ENCODE measurements around the gene SLC35D1. TPM values are rescaled to one million over a fixed set of nuclear protein-coding genes. Genes with fewer than 3 reads are reported as not detected.

Gene SLC35D1
- polyA plus RNA-seq, 6 donors from 2014 or later, result 2.0 to 5.4 (median 4.7) TPM

- Mint-ChIP-seq H3K4me1 (no peaks in the 10 kb centered on the region), H3K9me3 (peaks cover 0 to 10% (median 8%) of the 10 kb centered on the region in 7 donors), H3K4me3 (no peak overlapping the region), H3K27me3 (no peaks in the 10 kb centered on the region), H3K27ac (no peak overlapping the region), H3K36me3 (peaks cover 0 to 7% of the 10 kb centered on the region in 2 donors)
- DNase-seq (no peak), ATAC-seq (ENCODE audit: low read depth in 2 of 2) (no peak)
Observed at GRCh38 chr1:67062412-67062811, 8.5 kb upstream of the SLC35D1 start.

- Mint-ChIP-seq H3K27me3 (no peaks in the 10 kb centered on the region), H3K9me3 (no peaks in the 10 kb centered on the region), H3K4me3 (no peak overlapping the region), H3K27ac (no peak overlapping the region), H3K36me3 (no peaks in the 10 kb centered on the region), H3K4me1 (no peaks in the 10 kb centered on the region)
- DNase-seq, result no peak
- ATAC-seq (ENCODE audit: low read depth in 2 of 2), result no peak
Observed at GRCh38 chr1:67061266-67061665, 7.3 kb upstream of the SLC35D1 start.

DNA sequence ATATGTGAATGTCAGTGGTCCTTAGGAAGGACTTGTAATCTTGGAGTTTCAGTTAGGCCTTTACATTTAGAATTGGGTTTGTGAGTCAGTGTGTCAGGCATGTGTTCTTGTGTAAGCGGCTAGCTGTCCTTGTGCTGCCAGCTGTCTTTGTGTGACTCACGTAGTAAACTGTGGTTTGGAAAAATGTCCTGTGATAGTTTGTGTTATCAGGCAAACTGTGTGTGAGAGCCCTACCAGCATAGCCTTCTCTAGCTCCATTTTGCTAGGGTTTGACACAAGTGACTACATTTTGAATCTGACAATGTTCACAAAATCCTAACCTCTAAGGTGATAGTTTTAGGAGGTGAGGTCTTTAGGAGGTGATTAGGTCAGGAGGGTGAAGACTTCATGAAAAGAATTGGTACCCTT, 6.9 kb upstream of the SLC35D1 start:
- Mint-ChIP-seq H3K36me3 (no peaks in the 10 kb centered on the region), H3K27me3 (no peaks in the 10 kb centered on the region), H3K4me1 (no peaks in the 10 kb centered on the region), H3K27ac (no peak overlapping the region), H3K4me3 (no peak overlapping the region), H3K9me3 (no peaks in the 10 kb centered on the region)
- DNase-seq (no peak), ATAC-seq (ENCODE audit: low read depth in 2 of 2) (no peak)

GRCh38 chr1:67059346-67059745, 5.4 kb upstream of the SLC35D1 start:
- Mint-ChIP-seq H3K4me3 (no peak overlapping the region), H3K4me1 (peaks cover under 1 to 4% (median 4%) of the 10 kb centered on the region in 3 donors), H3K27ac (no peak overlapping the region), H3K36me3 (no peaks in the 10 kb centered on the region), H3K9me3 (no peaks in the 10 kb centered on the region), H3K27me3 (no peaks in the 10 kb centered on the region)
- no peak for ATAC-seq (ENCODE audit: low read depth in 2 of 2)
- DNase-seq, result no peak

- ATAC-seq (ENCODE audit: low read depth in 2 of 2) (no peak), DNase-seq (no peak)
- no peaks in the 10 kb centered on the region for H3K27me3 Mint-ChIP-seq
- no peaks in the 10 kb centered on the region for H3K36me3 Mint-ChIP-seq
- no peaks in the 10 kb centered on the region for H3K9me3 Mint-ChIP-seq
- no peak overlapping the region for H3K4me3 Mint-ChIP-seq
- H3K4me1 Mint-ChIP-seq, result peaks cover 4 to 7% (median 5%) of the 10 kb centered on the region in 3 donors
- peak overlapping the region in 1 of 6 donors; percentile 4 for H3K27ac Mint-ChIP-seq
Observed at GRCh38 chr1:67058761-67059160, 4.8 kb upstream of the SLC35D1 start.

DNA sequence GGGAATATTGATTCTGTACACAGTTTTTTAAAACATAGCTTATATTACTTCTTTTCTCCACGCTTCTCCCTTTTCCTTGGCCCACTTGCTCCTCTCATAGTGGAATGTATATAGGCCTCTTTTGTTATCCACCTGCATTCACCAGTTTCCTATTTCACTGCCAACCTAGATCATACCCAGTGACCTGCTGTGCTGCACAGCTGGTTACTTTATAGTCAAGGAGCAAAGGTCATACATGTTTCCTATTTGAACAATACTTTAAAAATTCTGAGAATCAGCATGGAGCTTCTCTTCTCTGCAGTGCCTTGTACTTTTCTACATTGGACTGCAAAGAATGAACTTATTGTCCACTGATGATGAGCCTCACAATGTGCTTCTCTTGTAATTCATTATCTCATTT, 4.3 kb upstream of the SLC35D1 start:
- no peaks in the 10 kb centered on the region for H3K27me3 Mint-ChIP-seq
- no peaks in the 10 kb centered on the region for H3K36me3 Mint-ChIP-seq
- no peak overlapping the region for H3K27ac Mint-ChIP-seq
- peak overlapping the region in 1 of 8 donors; percentile 16 for H3K4me3 Mint-ChIP-seq
- no peak for DNase-seq
- H3K4me1 Mint-ChIP-seq, result peaks cover 4 to 7% (median 6%) of the 10 kb centered on the region in 3 donors
- no peak for ATAC-seq (ENCODE audit: low read depth in 2 of 2)
- H3K9me3 Mint-ChIP-seq, result no peaks in the 10 kb centered on the region

DNA sequence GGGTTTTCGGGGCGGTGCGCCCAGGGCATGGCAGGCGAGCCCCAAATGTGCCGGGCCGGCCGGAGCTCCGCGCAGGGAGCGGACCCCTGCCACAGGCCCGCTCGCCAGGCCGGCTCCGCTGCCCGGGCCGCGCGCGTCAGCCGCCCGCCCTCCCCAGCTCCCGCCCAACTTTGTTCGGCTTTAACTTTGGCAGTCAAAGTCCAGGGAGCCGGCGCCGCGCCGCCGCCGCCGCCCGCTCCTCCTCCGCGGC, 488 bp downstream of the SLC35D1 start:
- H3K9me3 Mint-ChIP-seq, result no peaks in the 10 kb centered on the region
- H3K36me3 Mint-ChIP-seq, result no peaks in the 10 kb centered on the region
- DNase-seq (no peak), ATAC-seq (ENCODE audit: low read depth in 2 of 2) (peak; percentile 31 to 34)
- peaks cover 14 to 26% (median 21%) of the 10 kb centered on the region in 3 donors for H3K4me1 Mint-ChIP-seq
- peak overlapping the region in 5 of 6 donors; percentile 96 to 99 (median 98) for H3K27ac Mint-ChIP-seq
- peak overlapping the region; percentile 87 to 98 (median 94) for H3K4me3 Mint-ChIP-seq
- no peaks in the 10 kb centered on the region for H3K27me3 Mint-ChIP-seq

DNA sequence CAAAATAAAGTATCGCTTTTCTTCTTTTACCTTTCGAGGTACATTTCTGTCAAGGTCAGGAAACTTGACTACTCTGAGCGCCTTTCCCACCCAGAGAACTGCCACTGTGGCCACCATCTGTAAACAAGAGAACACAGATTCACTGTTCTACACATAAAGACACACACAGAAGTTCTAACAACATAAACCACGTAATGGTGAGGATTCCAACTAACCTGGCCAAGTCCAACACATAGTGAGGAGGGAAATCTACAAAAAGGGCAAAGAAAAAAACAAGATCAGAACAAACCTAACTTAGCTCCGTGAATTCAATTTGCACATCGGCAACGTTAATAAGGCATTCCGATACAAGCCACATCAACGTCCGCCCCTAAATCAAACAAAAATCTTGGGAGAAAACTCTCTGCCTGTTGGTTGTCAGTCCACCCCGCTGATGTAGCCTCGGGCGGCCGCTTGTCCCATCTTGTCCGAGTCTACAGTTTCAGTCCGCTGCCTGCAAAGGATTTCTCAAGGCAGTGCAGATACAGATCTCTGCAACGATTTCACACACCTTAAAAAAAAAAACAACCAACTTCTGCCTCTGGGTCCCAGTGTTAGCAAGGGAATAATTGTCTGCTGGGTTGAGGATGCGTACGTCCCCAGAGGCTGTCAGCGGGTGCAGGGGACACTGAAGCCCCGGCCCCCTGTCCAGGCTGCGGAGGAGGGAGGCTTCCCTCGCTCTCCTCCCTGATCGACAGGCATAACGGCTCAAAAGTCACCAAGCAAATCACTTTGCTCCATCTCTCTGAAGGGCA, 1.0 kb downstream of the SLC35D1 start:
- H3K4me1 Mint-ChIP-seq, result peaks cover 14 to 26% (median 21%) of the 10 kb centered on the region in 3 donors
- H3K4me3 Mint-ChIP-seq, result peak overlapping the region; percentile 87 to 96 (median 94)
- no peaks in the 10 kb centered on the region for H3K9me3 Mint-ChIP-seq
- peak overlapping the region; percentile 4 to 96 (median 82) for H3K27ac Mint-ChIP-seq
- no peak for ATAC-seq (ENCODE audit: low read depth in 2 of 2)
- no peaks in the 10 kb centered on the region for H3K36me3 Mint-ChIP-seq
- no peaks in the 10 kb centered on the region for H3K27me3 Mint-ChIP-seq
- peak; percentile 53 for DNase-seq

DNA sequence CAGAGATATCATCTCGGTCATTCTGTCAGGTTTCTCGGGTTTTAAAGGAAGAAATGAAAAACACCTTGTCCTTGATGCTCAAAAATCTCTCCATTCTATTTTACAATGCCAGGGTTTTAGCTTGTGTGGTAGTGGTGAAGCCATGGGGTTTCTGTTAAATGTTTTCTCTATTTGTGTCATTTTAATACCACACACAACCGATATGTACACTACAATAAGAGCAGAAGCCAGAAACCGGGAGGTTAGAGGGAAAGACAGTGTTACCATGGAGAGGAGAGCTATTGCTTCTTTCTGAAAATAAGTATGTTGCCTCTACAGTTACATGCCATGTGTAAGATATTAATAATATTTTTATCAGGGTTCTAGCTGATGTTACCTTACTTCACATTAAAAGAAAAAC, 2.8 kb downstream of the SLC35D1 start:
- H3K4me3 Mint-ChIP-seq, result peak overlapping the region in 2 of 8 donors; percentile 20 to 55
- H3K27ac Mint-ChIP-seq, result no peak overlapping the region
- peaks cover 14 to 26% (median 21%) of the 10 kb centered on the region in 3 donors for H3K4me1 Mint-ChIP-seq
- ATAC-seq (ENCODE audit: low read depth in 2 of 2) (no peak), DNase-seq (no peak)
- H3K27me3 Mint-ChIP-seq, result no peaks in the 10 kb centered on the region
- peaks cover 0 to 7% of the 10 kb centered on the region in 2 donors for H3K36me3 Mint-ChIP-seq
- H3K9me3 Mint-ChIP-seq, result no peaks in the 10 kb centered on the region

- H3K27ac Mint-ChIP-seq, result peak overlapping the region in 1 of 6 donors; percentile 49
- H3K4me1 Mint-ChIP-seq, result peaks cover 7 to 16% (median 12%) of the 10 kb centered on the region in 3 donors
- ATAC-seq (ENCODE audit: low read depth in 2 of 2) (peak; percentile 86 to 95), DNase-seq (no peak)
- H3K9me3 Mint-ChIP-seq, result no peaks in the 10 kb centered on the region
- no peaks in the 10 kb centered on the region for H3K27me3 Mint-ChIP-seq
- peaks cover 18 to 22% of the 10 kb centered on the region in 2 donors for H3K36me3 Mint-ChIP-seq
- peak overlapping the region in 2 of 8 donors; percentile 10 to 14 for H3K4me3 Mint-ChIP-seq
Observed at GRCh38 chr1:67044631-67045270, 9.2 kb downstream of the SLC35D1 start.

DNA sequence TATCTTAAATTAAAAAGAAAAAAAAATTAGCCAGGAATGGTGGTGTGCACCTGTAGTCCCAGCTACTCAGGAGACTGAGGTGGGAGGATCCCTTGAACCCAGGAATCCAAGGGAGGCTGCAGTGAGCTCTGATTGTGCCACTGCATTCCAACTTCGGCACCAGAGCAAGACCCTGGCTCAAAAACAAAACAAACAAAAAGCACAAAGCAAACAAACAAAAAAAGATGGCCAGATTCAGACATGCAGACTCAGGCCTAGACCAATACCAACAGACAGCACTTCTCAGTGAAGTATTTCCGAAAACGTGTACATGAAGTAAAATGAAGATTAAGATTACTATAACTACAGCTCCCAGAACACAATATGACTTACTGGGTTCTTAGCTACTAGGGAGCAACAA, 10.6 kb downstream of the SLC35D1 start:
- Mint-ChIP-seq H3K27me3 (no peaks in the 10 kb centered on the region), H3K27ac (peak overlapping the region in 2 of 6 donors; percentile 41 to 59), H3K4me1 (peaks cover 7 to 16% (median 12%) of the 10 kb centered on the region in 3 donors), H3K4me3 (no peak overlapping the region), H3K36me3 (peaks cover 18 to 29% of the 10 kb centered on the region in 2 donors), H3K9me3 (no peaks in the 10 kb centered on the region)
- no peak for DNase-seq
- no peak for ATAC-seq (ENCODE audit: low read depth in 2 of 2)

DNA sequence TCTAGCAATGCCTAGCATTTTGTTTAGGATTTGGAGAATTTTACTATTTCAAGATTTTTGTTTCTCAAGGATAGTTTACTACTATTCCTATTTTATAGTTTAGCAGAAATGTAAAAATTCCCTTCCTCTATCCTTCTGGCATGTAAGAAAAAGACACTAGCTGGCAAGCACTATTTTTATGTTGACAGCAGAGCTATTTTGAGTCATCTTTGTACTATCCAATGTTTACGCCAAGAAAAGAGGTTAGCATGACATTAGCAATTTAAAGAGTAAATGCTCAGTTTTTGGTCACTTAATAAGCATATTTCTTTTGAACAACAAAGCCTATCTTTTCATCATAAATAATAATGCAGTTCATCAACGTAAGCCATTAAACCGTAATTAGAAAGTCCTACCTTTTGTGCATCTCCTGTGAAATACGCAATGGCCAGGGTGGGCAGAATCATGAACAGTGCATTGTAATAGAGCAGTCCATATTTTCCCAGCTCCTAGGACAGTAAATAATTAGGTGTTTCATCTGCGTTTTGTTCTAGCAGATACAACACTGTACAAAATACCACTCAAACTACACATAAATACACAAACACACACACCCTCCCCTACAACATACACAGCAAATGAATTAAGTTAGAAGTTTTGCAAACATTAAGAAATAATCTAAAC, 12.0 kb downstream of the SLC35D1 start:
- Mint-ChIP-seq H3K9me3 (peaks cover 0 to under 1% (median 0%) of the 10 kb centered on the region in 7 donors), H3K27ac (no peak overlapping the region), H3K4me1 (peaks cover 7 to 16% (median 12%) of the 10 kb centered on the region in 3 donors), H3K36me3 (peaks cover 22 to 40% of the 10 kb centered on the region in 2 donors), H3K27me3 (no peaks in the 10 kb centered on the region), H3K4me3 (no peak overlapping the region)
- ATAC-seq (ENCODE audit: low read depth in 2 of 2), result no peak
- DNase-seq, result no peak

- ATAC-seq (ENCODE audit: low read depth in 2 of 2) (no peak), DNase-seq (no peak)
- H3K4me1 Mint-ChIP-seq, result peaks cover 5 to 12% (median 12%) of the 10 kb centered on the region in 3 donors
- peaks cover 0 to 5% (median 0%) of the 10 kb centered on the region in 7 donors for H3K9me3 Mint-ChIP-seq
- H3K36me3 Mint-ChIP-seq, result peaks cover 29 to 50% of the 10 kb centered on the region in 2 donors
- no peaks in the 10 kb centered on the region for H3K27me3 Mint-ChIP-seq
- H3K4me3 Mint-ChIP-seq, result peak overlapping the region in 1 of 8 donors; percentile 69
- H3K27ac Mint-ChIP-seq, result no peak overlapping the region
Observed at GRCh38 chr1:67040405-67040804, 13.5 kb downstream of the SLC35D1 start.
